ENCODE data around the gene SLC7A6. TPM values are rescaled to one million over a fixed set of nuclear protein-coding genes. Genes with fewer than 3 reads are reported as not detected.

Gene SLC7A6
- total RNA-seq, 6 experiments from 2014 or later = 1.6 to 9.6 (median 4.5) TPM

DNA sequence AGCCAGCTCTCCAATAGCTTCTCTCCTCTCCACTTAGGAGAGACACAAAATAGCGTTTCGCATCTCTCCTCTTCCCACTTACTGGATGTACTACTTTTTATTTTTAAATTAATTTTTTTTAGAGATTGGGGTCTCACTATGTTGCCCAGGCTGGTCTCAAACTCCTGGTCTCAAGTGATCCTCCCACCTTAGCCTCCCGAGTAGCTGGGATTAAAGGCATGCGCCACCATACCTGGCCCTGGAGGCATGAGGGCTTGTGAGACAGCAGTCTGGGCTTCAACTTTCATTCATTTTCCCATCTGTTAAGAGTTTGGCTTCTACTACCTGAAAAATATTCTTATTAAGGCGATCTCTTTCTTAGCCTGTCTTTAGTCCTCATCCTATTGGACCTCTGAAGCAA lies 28.1 kb downstream of the SLC7A6 start:
- no peak for ATAC-seq
- 90% methylated on average over 5 of the region's 5 CpGs for WGBS (ENCODE audit: insufficient coverage, low coverage, low lambda C conversion rate, missing lambda C conversion rate)

DNA sequence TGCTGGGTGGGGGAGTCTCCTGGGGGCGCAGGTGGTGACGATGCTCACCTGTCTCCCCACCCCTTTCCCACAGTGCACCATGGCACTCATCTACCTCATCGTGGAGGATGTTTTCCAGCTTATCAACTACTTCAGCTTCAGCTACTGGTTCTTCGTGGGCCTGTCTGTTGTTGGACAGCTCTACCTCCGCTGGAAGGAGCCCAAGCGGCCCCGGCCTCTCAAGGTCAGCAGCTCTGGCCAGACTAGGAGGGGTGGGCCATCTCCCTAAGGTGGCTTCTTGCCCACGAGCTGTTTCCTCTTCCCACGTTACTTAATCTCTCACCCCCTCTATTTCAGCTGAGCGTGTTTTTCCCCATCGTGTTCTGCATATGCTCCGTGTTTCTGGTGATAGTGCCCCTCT lies 32.0 kb downstream of the SLC7A6 start:
- Histone ChIP-seq H3K9me3 (no peaks in the 10 kb centered on the region), H3K4me1 (no peaks in the 10 kb centered on the region), H3K4me3 (no peak overlapping the region), H3K27me3 (no peaks in the 10 kb centered on the region), H3K27ac (no peak overlapping the region), H3K36me3 (peaks cover 0 to 23% (median 9%) of the 10 kb centered on the region in 4 donors)
- WGBS (ENCODE audit: insufficient coverage, low coverage, low lambda C conversion rate, missing lambda C conversion rate) = 83% methylated on average over 6 of the region's 12 CpGs
- no peak for ATAC-seq
- no peak for TF ChIP-seq POLR2A (IDR thresholded peaks at IDR 0.05)
- TF ChIP-seq, protein P1, sequence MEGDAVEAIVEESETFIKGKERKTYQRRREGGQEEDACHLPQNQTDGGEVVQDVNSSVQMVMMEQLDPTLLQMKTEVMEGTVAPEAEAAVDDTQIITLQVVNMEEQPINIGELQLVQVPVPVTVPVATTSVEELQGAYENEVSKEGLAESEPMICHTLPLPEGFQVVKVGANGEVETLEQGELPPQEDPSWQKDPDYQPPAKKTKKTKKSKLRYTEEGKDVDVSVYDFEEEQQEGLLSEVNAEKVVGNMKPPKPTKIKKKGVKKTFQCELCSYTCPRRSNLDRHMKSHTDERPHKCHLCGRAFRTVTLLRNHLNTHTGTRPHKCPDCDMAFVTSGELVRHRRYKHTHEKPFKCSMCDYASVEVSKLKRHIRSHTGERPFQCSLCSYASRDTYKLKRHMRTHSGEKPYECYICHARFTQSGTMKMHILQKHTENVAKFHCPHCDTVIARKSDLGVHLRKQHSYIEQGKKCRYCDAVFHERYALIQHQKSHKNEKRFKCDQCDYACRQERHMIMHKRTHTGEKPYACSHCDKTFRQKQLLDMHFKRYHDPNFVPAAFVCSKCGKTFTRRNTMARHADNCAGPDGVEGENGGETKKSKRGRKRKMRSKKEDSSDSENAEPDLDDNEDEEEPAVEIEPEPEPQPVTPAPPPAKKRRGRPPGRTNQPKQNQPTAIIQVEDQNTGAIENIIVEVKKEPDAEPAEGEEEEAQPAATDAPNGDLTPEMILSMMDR (IDR thresholded peaks at IDR 0.05) = no peak
- DNase-seq = no peak
- intact Hi-C loops (cut with DNase I) = no loop called here

More for the DNA sequence above, 28.1 kb downstream of the SLC7A6 start:
- Histone ChIP-seq H3K4me1 (no peaks in the 10 kb centered on the region), H3K36me3 (no peaks in the 10 kb centered on the region), H3K4me3 (no peak overlapping the region), H3K27me3 (no peaks in the 10 kb centered on the region), H3K9me3 (no peaks in the 10 kb centered on the region), H3K27ac (no peak overlapping the region)
- no peak for TF ChIP-seq POLR2A (IDR thresholded peaks at IDR 0.05)
- TF ChIP-seq, protein P1 (IDR thresholded peaks at IDR 0.05) = no peak
- intact Hi-C loops (cut with DNase I) = no loop called here
- no peak for DNase-seq

DNA sequence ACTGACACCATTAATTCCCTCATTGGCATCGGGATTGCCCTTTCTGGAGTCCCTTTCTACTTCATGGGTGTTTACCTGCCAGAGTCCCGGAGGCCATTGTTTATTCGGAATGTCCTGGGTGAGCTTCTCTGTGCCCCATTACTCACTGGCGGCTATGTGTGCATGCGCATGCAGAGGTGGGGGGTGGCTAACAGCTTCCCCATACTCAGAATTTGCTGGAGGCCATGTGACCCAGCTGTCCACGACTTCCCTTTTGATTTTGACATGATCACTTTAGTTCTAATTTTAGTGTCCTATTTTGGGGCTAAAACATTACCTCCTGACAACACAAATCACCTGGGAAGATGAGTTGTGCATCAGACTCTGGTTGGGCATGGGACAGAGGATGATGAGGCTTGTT lies 32.4 kb downstream of the SLC7A6 start:
- no peak for DNase-seq
- H3K9me3 ChIP-seq = no peaks in the 10 kb centered on the region
- H3K4me1 ChIP-seq = no peaks in the 10 kb centered on the region
- H3K36me3 ChIP-seq = peaks cover 0 to 27% (median 10%) of the 10 kb centered on the region in 4 donors
- intact Hi-C loops (cut with DNase I) = no loop called here
- WGBS (ENCODE audit: insufficient coverage, low coverage, low lambda C conversion rate, missing lambda C conversion rate) = 91% methylated on average over 3 of the region's 6 CpGs
- H3K4me3 ChIP-seq = no peak overlapping the region
- TF ChIP-seq, protein P1 (IDR thresholded peaks at IDR 0.05) = no peak
- no peak for TF ChIP-seq POLR2A (IDR thresholded peaks at IDR 0.05)
- peak in 3 of 4 donors; percentile 26 to 40 (median 38) for ATAC-seq
- no peak overlapping the region for H3K27ac ChIP-seq
- H3K27me3 ChIP-seq = no peaks in the 10 kb centered on the region

DNA sequence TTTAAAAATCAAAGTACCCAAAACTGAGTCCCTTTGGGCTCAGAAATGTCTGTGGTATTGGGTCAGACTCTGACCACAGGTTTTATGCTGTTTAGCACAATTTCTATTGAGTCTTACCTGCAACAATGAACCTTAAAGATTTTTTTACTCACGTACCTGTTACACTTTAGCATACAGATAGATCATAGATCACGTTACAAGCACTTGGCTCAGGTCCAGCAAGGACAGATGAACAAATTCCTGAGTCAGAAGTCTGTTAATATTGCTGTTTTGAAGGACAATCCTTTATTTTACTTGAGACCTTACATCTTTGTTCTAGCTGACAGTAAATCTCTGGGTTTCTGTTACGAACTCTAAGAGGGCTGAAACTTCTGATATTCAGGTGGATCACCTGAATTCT lies 33.6 kb downstream of the SLC7A6 start:
- H3K9me3 ChIP-seq = no peaks in the 10 kb centered on the region
- H3K27me3 ChIP-seq = no peaks in the 10 kb centered on the region
- no peak for DNase-seq
- intact Hi-C loops (cut with DNase I) = no loop called here
- no peak overlapping the region for H3K4me3 ChIP-seq
- H3K36me3 ChIP-seq = peaks cover 0 to 38% (median 17%) of the 10 kb centered on the region in 4 donors
- H3K27ac ChIP-seq = no peak overlapping the region
- ATAC-seq = no peak
- no peaks in the 10 kb centered on the region for H3K4me1 ChIP-seq
- TF ChIP-seq, protein P1 (IDR thresholded peaks at IDR 0.05) = no peak
- TF ChIP-seq POLR2A (IDR thresholded peaks at IDR 0.05) = no peak
- WGBS (ENCODE audit: insufficient coverage, low coverage, low lambda C conversion rate, missing lambda C conversion rate) = 65% methylated on average over 3 of the region's 3 CpGs

DNA sequence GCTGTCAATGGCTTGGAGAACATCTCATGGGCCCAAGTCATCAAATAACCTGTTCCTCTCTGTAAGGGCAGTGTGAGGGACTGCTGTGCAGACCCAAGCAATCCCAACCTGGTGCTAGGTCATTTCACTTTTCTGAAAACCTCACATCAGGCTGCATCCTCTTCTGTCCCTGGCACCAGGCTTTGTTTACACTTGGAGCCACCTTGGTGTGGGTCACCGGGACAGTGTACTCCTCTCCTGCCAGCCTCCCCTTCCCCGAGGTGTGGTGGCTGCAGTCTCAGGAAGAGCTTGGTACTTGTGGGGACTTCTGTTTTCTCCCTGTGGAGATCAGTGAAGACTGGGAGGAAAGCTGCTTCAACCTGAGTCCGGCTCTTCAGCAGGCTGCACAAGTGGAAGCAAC lies 34.0 kb downstream of the SLC7A6 start:
- Histone ChIP-seq H3K4me3 (no peak overlapping the region), H3K36me3 (peaks cover 0 to 38% (median 19%) of the 10 kb centered on the region in 4 donors)
- no peak for DNase-seq

More for the DNA sequence above, 34.0 kb downstream of the SLC7A6 start:
- WGBS (ENCODE audit: insufficient coverage, low coverage, low lambda C conversion rate, missing lambda C conversion rate) = 38% methylated on average over 2 of the region's 3 CpGs
- Histone ChIP-seq H3K9me3 (no peaks in the 10 kb centered on the region), H3K27me3 (no peaks in the 10 kb centered on the region), H3K27ac (no peak overlapping the region), H3K4me1 (no peaks in the 10 kb centered on the region)
- no peak for TF ChIP-seq POLR2A (IDR thresholded peaks at IDR 0.05)
- TF ChIP-seq, protein P1 (IDR thresholded peaks at IDR 0.05) = no peak
- intact Hi-C loops (cut with DNase I) = no loop called here
- no peak for ATAC-seq

All from right lobe of liver (tissue), 6 donors.